Measurements from ENCODE around the gene TMEM41A.

The TMEM41A gene

GRCh38 chr3:185508335-185508991 is 9.6 kb upstream of the TMEM41A start:
- TF ChIP-seq REST (IDR thresholded peaks at IDR 0.05; ENCODE audit: insufficient read depth in 1 of 2, low read depth in 2 of 2, low read length in 2 of 2), result no peak
- TF ChIP-seq POLR2AphosphoS5 (IDR thresholded peaks at IDR 0.05; ENCODE audit: low read depth, low read length), result no peak
- no peak for TF ChIP-seq FOXP2 (optimal IDR thresholded peaks at IDR 0.05; ENCODE audit: borderline replicate concordance, extremely low read depth, extremely low read length, insufficient read depth)
- no peak for TF ChIP-seq TAF1 (IDR thresholded peaks at IDR 0.05; ENCODE audit: borderline replicate concordance, insufficient read depth, low read length)
- no peak for TF ChIP-seq SIN3A (IDR thresholded peaks at IDR 0.05; ENCODE audit: borderline replicate concordance, insufficient read depth, low read length)

- TF ChIP-seq REST (IDR thresholded peaks at IDR 0.05; ENCODE audit: insufficient read depth in 1 of 2, low read depth in 2 of 2, low read length in 2 of 2) (no peak), FOXP2 (optimal IDR thresholded peaks at IDR 0.05; ENCODE audit: borderline replicate concordance, extremely low read depth, extremely low read length, insufficient read depth) (no peak), SIN3A (IDR thresholded peaks at IDR 0.05; ENCODE audit: borderline replicate concordance, insufficient read depth, low read length) (no peak), TAF1 (IDR thresholded peaks at IDR 0.05; ENCODE audit: borderline replicate concordance, insufficient read depth, low read length) (no peak), POLR2AphosphoS5 (IDR thresholded peaks at IDR 0.05; ENCODE audit: low read depth, low read length) (no peak)
Observed at GRCh38 chr3:185507883-185508282, 9.0 kb upstream of the TMEM41A start.

- no peak for TF ChIP-seq SIN3A (IDR thresholded peaks at IDR 0.05; ENCODE audit: borderline replicate concordance, insufficient read depth, low read length)
- no peak for TF ChIP-seq POLR2AphosphoS5 (IDR thresholded peaks at IDR 0.05; ENCODE audit: low read depth, low read length)
- TF ChIP-seq REST (IDR thresholded peaks at IDR 0.05; ENCODE audit: insufficient read depth in 1 of 2, low read depth in 2 of 2, low read length in 2 of 2), result no peak
- TF ChIP-seq FOXP2 (optimal IDR thresholded peaks at IDR 0.05; ENCODE audit: borderline replicate concordance, extremely low read depth, extremely low read length, insufficient read depth), result no peak
- TF ChIP-seq TAF1 (IDR thresholded peaks at IDR 0.05; ENCODE audit: borderline replicate concordance, insufficient read depth, low read length), result no peak
Observed at GRCh38 chr3:185504636-185505035, 5.8 kb upstream of the TMEM41A start.

GRCh38 chr3:185503521-185503920 is 4.7 kb upstream of the TMEM41A start:
- TF ChIP-seq POLR2AphosphoS5 (IDR thresholded peaks at IDR 0.05; ENCODE audit: low read depth, low read length) (no peak), REST (IDR thresholded peaks at IDR 0.05; ENCODE audit: insufficient read depth in 1 of 2, low read depth in 2 of 2, low read length in 2 of 2) (no peak)

GRCh38 chr3:185502987-185503386 is 4.2 kb upstream of the TMEM41A start:
- TF ChIP-seq FOXP2 (optimal IDR thresholded peaks at IDR 0.05; ENCODE audit: borderline replicate concordance, extremely low read depth, extremely low read length, insufficient read depth), result no peak
- no peak for TF ChIP-seq TAF1 (IDR thresholded peaks at IDR 0.05; ENCODE audit: borderline replicate concordance, insufficient read depth, low read length)
- TF ChIP-seq SIN3A (IDR thresholded peaks at IDR 0.05; ENCODE audit: borderline replicate concordance, insufficient read depth, low read length), result no peak
- TF ChIP-seq POLR2AphosphoS5 (IDR thresholded peaks at IDR 0.05; ENCODE audit: low read depth, low read length), result no peak
- TF ChIP-seq REST (IDR thresholded peaks at IDR 0.05; ENCODE audit: insufficient read depth in 1 of 2, low read depth in 2 of 2, low read length in 2 of 2), result no peak

Measured in PFSK-1 (cell line).